ENCODE measurements around the gene ASPSCR1. TPM values are rescaled to one million over a fixed set of nuclear protein-coding genes. Genes with fewer than 3 reads are reported as not detected.
A peak's percentile ranks its signal among the peaks of the same experiment; 100 is the strongest.

ASPSCR1 gene
- total and polyA plus RNA-seq, 2 of the 13 experiments (the other 11 are each of a cell fraction or from before 2014, with no cell fraction given) = 274 to 314 TPM

DNA sequence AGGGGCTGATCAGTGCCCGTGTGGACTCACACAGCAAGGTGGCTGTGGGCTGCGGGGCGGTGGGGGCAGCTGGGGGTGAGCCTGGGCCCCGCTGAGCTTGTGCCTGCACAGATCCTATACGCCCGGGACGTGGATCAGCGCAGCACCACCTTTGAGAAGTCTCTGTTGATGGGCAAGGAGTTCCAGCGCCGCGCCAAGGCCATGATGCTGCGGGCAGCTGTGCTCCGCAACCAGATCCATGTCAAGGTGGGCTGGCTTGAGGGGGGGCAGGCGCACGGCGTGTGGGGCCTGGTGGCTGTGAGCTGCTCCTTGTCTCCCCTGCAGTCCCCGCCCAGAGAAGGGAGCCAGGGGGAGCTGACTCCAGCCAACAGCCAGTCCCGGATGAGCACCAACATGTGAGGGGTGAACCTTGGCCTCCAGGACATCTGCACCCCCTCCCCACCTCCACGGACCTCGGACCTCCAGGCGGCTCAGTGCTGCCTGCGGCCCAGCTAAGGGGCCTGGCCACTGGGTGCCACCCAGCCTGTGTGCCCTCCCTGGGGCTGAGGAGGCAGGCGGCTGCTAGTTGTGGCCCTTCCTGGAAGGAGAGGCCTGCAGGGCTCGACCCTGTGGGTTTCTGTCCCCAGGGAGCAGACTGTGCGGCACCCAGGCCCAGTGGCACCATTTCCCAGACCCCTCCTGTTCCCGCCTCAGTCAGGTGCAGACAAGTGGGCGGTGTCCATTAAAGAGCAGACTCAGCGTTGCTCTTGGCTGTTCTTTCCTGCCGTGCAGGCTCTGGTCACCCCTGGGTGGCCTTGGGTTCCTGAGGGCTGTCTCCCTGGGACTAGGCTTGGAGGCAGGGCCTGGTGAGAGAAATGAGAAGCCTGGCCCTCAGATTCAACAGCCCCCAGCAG is 79.5 kb downstream of the ASPSCR1 start (continued):
- TF ChIP-seq PLRG1 (conservative IDR thresholded peaks at IDR 0.05) (no peak), RFX1 (IDR thresholded peaks at IDR 0.05) (no peak), TCF7 (IDR thresholded peaks at IDR 0.05; ENCODE audit: low read depth) (no peak), FOXA3 (CRISPR knock-in tag; IDR thresholded peaks at IDR 0.05) (peak; percentile 42; the same call in 1 of the 2 replicates), ZNF879 (CRISPR knock-in tag; IDR thresholded peaks at IDR 0.05) (0 out of 2 replicates have a peak, but pooled peaks have one; percentile 4), ZKSCAN5 (CRISPR knock-in tag; IDR thresholded peaks at IDR 0.05) (peak; percentile 27; the same call in 1 of the 2 replicates), ZNF432 (CRISPR knock-in tag; IDR thresholded peaks at IDR 0.05; ENCODE audit: borderline replicate concordance) (no peak), ZNF292 (CRISPR knock-in tag; IDR thresholded peaks at IDR 0.05; ENCODE audit: borderline replicate concordance, low read depth) (peak; percentile 93), GLI4 (CRISPR knock-in tag; IDR thresholded peaks at IDR 0.05; ENCODE audit: borderline replicate concordance) (no peak), ATAD3A (CRISPR knock-in tag; IDR thresholded peaks at IDR 0.05) (no peak), ZFP90 (CRISPR knock-in tag; IDR thresholded peaks at IDR 0.05; ENCODE audit: borderline replicate concordance) (no peak), NFATC3 (CRISPR knock-in tag; IDR thresholded peaks at IDR 0.05) (no peak), CREB1 (IDR thresholded peaks at IDR 0.05) (no peak), CREB1 (CRISPR knock-in tag; IDR thresholded peaks at IDR 0.05) (no peak), ZNF737 (CRISPR knock-in tag; IDR thresholded peaks at IDR 0.05; ENCODE audit: borderline replicate concordance) (no peak), TRIM24 (CRISPR knock-in tag; IDR thresholded peaks at IDR 0.05) (no peak), HOXD1 (CRISPR knock-in tag; IDR thresholded peaks at IDR 0.05) (no peak), FOXK2 (IDR thresholded peaks at IDR 0.05) (no peak), CBFB (CRISPR knock-in tag; IDR thresholded peaks at IDR 0.05) (0 out of 2 replicates have a peak, but pooled peaks have one; percentile 33), SKI (IDR thresholded peaks at IDR 0.05; ENCODE audit: partially characterized antibody) (peak; percentile 6), SCMH1 (CRISPR knock-in tag; IDR thresholded peaks at IDR 0.05; ENCODE audit: borderline replicate concordance) (no peak), TBL1XR1 (IDR thresholded peaks at IDR 0.05; ENCODE audit: borderline replicate concordance, low read length, partially characterized antibody) (no peak)
- TF ChIP-seq, protein P1, sequence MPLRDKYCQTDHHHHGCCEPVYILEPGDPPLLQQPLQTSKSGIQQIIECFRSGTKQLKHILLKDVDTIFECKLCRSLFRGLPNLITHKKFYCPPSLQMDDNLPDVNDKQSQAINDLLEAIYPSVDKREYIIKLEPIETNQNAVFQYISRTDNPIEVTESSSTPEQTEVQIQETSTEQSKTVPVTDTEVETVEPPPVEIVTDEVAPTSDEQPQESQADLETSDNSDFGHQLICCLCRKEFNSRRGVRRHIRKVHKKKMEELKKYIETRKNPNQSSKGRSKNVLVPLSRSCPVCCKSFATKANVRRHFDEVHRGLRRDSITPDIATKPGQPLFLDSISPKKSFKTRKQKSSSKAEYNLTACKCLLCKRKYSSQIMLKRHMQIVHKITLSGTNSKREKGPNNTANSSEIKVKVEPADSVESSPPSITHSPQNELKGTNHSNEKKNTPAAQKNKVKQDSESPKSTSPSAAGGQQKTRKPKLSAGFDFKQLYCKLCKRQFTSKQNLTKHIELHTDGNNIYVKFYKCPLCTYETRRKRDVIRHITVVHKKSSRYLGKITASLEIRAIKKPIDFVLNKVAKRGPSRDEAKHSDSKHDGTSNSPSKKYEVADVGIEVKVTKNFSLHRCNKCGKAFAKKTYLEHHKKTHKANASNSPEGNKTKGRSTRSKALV (CRISPR knock-in tag; IDR thresholded peaks at IDR 0.05) = no peak
- TF ChIP-seq, protein P2, sequence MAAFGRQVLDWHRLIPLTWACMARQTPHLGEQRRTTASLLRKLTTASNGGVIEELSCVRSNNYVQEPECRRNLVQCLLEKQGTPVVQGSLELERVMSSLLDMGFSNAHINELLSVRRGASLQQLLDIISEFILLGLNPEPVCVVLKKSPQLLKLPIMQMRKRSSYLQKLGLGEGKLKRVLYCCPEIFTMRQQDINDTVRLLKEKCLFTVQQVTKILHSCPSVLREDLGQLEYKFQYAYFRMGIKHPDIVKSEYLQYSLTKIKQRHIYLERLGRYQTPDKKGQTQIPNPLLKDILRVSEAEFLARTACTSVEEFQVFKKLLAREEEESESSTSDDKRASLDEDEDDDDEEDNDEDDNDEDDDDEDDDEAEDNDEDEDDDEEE (CRISPR knock-in tag; IDR thresholded peaks at IDR 0.05) = no peak
- TF ChIP-seq, protein P3, sequence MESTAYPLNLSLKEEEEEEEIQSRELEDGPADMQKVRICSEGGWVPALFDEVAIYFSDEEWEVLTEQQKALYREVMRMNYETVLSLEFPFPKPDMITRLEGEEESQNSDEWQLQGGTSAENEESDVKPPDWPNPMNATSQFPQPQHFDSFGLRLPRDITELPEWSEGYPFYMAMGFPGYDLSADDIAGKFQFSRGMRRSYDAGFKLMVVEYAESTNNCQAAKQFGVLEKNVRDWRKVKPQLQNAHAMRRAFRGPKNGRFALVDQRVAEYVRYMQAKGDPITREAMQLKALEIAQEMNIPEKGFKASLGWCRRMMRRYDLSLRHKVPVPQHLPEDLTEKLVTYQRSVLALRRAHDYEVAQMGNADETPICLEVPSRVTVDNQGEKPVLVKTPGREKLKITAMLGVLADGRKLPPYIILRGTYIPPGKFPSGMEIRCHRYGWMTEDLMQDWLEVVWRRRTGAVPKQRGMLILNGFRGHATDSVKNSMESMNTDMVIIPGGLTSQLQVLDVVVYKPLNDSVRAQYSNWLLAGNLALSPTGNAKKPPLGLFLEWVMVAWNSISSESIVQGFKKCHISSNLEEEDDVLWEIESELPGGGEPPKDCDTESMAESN (CRISPR knock-in tag; conservative IDR thresholded peaks at IDR 0.05) = peak; percentile 17; the same call in 1 of the 2 replicates
- TF ChIP-seq, protein P4, sequence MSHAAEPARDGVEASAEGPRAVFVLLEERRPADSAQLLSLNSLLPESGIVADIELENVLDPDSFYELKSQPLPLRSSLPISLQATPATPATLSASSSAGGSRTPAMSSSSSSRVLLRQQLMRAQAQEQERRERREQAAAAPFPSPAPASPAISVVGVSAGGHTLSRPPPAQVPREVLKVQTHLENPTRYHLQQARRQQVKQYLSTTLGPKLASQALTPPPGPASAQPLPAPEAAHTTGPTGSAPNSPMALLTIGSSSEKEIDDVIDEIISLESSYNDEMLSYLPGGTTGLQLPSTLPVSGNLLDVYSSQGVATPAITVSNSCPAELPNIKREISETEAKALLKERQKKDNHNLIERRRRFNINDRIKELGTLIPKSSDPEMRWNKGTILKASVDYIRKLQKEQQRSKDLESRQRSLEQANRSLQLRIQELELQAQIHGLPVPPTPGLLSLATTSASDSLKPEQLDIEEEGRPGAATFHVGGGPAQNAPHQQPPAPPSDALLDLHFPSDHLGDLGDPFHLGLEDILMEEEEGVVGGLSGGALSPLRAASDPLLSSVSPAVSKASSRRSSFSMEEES (CRISPR knock-in tag; IDR thresholded peaks at IDR 0.05) = peak; percentile 68; the same call in 1 of the 2 replicates
